Measurements from ENCODE around the gene ZNF556.
"Not testable (repeated sequence)": the region's sequence is repeated elsewhere in the genome, so short reads cannot be mapped to it uniquely, and the experiment has no call there.

The ZNF556 gene

DNA sequence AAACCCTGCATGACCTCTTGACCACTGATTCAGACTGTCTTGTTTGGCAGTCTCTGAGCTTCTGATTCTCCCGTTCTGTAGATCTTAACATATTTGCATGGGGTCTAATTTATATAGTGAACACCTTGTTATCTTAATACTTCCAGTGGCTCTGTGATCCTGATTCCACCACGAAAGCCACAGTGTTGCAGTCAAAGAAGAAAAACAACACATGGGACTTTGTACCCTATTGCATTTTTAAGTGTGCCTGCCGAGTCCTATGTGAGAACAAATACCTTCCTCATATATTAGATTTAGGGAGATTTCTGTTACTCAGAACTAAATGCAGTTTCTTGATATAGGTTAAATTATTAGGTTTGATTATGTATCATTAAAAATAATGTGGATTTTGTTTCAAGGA is 12.3 kb upstream of the ZNF556 start:
- DNase-seq, result no peak

DNA sequence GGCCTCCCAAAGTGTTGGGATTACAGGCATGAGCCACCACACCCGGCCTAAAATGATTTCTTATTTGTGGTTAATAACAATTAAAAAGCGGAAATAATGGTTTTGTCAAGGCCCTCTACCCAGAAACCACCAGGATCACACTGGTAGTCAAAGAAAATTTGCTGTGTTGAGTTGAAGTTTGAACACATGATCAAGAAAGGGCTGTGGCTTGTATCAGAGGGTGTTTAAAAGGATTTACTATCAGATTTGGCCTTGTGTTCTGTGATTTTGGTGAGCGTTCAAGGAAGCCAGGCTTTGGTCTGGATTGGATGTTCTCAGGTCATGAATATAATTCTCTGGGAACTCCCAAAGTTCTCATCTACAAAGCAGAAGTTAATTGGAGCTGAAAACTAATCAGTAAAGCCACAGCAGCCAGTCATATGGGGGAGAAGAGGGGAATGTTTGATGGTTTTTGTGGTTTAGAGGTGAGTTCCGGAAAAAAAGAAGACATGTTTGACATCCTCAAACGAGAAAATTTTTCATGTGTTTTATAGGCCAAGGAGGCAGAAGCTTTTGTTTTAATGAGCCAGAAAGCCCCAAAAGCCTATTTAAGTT is 10.6 kb upstream of the ZNF556 start:
- DNase-seq, result no peak

DNA sequence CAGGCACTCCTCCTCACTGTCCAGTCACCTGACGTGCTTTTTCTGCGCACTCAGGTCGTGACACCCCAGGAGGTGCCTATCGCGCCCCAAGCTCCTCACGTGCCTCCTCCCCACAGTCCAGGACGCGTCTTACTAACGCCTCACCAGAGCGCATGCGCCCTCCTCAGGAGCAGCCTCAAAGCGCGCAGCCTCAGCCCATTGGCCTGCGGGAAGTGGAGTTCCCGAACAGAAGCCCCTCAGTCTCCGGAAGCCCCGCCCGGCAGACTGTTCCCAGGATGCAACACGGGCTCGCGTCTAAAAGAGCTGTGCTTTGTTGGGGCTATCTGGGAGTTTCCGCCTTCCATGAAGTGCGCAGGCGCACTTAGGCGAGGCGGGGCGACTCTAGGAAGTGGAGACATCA is 8.3 kb upstream of the ZNF556 start:
- no peak for DNase-seq

DNA sequence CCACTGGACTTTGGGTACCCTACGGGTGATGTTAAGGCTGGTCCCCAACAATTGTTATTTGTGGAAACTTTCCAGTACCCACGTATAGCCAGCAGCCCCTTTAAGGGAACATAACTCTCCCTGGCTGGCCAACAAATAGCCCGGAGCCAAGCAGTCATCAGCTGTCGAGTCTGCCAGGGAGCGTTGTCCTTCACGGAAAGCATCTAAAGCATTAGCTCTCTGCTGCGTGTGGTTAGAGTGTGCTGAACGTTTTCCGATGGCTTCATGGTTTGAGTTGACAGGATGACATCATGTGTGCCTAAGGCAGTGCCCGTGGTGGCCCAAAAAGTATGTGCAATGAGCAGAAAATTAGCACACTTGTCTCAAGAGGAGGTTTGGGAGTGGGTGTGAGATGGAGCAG is 3.3 kb upstream of the ZNF556 start:
- no peak for DNase-seq

DNA sequence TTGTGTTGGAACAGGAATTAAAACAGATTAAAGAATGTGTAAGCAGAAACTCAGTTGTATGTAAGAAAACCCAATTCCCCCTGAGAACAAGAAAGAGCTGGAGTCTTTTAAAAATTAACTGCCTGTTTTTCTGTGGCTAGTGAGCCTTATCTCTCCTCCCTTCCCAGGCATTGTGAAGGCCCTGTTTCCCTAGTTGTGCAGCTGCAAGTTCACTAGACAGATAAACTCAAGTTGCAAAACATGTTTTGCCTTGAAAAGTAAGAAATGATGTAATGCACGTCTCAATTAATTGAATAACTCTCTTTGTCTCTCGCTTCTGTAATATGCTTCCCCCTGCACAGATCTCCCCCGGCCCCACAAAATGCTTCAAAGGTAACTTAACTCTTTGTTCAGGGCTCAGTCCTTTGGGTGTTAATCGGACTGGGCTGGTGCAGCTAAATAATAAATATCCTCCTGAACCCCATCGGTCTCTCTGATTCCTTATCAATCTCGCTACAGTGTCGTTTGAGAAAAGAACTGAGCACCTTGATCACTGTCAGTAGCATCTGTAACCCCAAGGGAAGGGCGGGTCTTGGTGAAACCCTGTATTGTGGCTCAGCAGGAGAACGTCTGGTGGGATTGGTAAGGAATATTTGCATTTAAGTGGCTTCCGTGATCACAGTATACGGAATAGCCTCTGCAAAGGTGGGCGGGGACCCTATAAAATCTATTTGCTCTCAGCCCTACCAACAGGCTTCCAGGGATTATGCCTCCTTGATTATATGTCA is 1.6 kb upstream of the ZNF556 start:
- DNase-seq, result no peak

DNA sequence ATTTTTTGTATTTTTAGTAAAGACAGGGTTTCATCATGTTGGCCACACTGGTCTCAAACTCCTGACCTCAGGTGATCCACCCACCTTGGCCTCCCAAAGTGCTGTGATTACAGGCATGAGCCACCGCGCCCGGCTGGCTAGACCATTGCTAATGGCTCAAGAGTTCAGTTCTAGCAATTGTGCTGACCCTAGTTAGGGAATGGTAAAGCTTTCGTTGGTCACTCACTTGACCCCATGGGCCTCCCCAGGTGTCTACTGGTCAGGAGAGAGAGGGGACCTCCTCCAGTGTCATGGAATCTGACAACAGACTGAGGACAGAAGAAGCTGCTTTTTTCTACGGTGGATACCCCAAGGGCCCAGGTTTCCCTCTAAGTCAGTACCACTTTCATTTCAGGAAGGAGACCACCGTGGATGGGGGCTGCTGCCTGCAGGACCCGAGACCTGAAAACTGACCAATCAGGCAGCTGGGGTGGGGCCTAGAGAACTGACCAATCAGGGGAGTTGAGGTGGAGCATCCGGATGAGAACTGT is 575 bp upstream of the ZNF556 start:
- DNase-seq, result no peak

DNA sequence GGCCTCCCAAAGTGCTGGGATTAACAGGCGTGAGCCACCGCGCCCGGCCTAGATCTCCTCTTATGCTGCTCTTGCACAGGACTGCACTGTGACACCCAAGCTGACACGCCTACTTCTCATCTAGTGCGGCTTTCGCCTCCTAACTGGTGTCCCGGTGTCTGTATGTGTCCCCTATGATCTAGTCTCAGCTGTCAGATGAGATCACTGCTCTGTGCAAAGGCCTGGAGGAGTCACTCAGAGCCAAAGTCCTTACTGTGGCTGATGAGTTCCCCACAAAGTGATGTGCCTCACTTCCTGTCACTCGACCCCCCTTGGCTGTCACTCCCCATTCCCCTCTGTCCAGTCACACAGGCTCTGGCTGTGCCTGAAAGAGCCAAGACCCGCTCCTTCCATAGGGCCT is 2.5 kb downstream of the ZNF556 start:
- DNase-seq, result no peak

DNA sequence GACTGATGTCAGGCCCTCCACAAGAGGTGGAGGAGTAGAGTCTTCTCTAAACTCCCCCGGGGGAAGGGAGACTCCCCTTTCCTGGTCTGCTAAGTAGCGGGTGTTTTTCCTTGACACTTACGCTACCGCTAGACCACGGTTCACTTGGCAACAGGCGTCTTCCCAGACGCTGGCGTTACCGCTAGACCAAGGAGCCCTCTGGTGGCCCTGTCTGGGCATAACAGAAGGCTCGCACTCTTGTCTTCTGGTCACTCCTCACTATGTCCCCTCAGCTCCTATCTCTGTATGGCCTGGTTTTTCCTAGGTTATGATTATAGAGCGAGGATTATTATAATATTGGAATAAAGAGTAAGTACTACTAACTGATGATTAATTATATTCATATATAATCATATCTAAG is 5.0 kb downstream of the ZNF556 start:
- DNase-seq, result peak in 1 of 2 donors; percentile 37

DNA sequence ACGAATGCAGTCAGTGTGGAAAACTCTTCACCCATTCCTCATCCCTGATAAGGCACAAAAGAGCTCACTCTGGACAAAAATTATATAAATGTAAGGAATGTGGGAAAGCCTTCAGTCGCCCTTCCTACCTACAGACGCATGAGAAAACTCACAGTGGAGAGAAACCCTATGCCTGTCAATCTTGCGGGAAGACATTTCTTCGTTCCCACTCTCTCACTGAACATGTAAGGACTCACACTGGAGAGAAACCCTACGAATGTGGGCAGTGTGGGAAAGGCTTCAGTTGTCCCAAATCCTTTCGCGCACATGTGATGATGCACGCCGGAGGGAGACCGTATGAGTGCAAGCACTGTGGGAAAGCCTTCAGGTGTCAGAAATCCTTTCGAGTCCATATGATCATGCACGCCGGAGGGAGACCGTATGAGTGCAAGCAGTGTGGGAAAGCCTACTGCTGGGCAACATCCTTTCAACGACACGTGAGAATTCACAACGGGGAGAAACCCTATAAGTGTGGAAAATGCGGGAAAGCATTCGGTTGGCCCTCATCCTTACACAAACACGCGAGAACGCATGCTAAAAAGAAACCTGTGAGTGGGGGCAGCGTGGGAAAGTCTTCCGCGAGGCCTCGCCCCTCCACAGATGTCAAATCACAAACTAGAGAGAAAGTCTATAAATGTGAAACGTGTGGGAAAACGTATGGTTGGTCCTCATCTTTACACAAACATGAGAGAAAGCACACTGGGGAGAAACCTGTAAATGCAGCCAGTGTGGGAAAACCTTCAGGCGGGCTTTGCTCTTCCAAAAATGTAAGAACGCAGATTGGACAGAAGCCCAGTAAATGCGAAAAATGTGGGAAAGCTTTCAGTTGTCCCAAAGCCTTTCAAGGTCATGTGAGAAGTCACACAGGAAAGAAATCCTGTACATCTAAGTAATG is 10.5 kb downstream of the ZNF556 start:
- no peak for DNase-seq

DNA sequence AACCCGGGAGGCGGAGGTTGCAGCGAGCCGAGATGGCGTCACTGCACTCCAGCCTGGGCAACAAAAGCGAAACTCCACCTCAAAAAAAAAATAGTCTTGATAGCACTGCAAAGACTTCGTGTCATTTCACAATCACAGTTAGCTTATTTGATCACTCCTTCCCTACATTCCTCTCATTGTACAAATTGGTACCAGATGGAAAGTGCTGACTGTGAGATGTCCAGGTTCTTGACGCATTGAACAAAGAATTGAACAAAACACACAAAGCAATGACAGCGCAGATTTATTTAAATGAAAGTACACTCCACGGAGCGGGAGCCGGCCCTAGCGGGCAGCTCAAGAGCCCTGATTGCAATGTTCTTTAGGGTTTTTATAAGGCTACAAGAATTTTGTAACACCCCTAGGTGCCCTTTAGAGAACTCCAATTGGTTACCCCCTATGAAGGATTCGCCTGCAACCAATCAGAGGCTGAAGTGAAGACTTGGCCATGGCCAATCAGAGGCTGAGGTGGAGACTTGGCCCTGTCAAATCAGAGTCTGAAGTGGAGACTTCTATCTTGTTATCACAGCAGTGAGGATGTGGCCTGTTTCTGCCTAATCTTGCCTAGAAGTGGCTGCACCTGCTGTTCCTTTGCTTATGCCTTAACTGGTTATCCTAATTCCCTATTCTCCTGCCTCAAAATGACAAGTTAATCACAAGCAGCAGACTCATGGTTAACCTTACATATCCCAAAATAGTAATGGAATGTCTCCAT is 16.7 kb downstream of the ZNF556 start:
- no peak for DNase-seq

DNA sequence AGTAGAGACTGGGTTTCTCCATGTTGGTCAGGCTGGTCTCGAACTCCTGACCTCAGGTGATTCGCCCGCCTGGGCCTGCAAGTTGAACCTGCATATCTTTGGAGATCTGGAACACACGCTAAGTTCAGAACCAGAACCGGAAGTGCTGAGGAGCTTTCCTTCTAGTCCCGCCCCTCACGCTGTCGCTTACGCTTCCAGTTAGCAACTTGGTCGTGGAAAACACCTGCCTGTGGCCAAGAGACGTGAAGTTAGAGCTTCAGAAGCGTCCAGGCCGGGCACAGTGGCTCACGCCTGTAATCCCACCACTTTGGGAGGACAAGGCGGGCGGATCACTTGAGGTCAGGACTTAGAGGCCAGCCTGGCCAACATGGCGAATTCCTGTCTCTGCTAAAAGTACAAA is 18.6 kb downstream of the ZNF556 start:
- no peak for DNase-seq

DNA sequence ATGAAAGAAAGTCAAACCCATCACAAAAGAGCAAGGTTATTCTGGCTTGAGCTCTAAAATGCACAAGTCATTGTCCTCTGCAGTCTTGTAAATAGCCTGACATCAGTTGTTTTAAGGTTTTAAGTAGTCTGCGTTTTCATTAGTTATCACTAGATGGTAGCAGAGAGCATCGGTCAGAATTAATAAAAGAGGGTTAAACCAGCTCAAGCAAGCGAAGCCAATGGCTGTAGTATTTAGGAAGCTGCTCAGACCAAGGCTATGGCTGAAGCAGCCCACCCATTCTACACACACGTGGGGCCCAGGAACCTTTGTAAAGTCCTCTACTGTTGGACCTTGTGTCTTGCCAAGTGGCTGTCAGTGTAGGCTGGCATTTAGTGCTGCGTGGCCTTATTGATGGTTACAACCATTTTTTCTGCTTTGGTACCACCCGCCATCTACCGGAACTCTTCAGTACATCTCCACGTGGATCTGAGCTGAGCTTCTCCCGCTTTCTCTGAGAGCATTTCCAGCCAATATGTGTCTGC is 20.3 kb downstream of the ZNF556 start:
- peak in 1 of 2 donors; percentile 8 for DNase-seq

DNA sequence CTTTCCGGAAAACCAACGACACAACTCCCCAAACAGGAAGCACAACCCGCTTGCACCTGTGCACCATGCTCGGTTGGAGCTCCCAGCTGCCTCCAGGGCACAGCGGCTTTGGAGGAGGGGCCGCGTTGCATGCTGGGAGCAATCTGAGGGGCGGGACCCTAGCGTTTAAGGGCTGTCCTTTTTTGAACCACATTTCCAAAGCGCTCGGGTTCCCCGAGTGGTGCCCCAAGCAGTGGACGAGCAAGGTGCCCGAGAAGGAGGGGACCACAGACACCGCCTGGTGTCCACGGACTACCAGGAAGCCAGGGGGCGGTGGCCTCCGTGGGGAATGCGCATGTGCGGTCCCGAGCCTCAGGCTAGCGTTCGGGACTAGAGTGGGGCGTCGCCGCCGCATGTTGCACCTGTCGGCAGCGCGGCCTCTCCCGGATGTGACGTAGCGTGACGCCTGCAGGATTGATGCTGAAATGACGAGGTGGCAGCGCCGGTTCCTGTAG is 21.6 kb downstream of the ZNF556 start:
- DNase-seq, result peak; percentile 55 to 69

DNA sequence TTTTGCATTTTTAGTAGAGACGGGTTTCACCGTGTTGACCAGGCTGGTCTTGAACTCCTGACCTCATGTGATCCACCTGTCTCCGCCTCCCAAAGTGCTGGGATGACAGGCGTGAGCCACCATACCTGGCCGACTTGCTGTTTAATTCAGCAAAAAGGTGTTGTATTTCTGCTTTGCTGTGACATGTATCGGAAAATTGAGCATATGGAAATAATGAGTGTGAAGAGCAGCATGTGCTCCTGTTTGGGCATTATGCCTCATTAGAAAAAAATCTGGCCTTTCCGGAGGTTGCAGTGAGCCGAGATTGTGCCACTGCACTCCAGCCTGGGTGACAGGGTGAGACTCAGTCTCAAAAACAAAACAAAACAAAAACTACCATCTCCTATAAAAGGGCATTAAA is 23.4 kb downstream of the ZNF556 start:
- not testable (repeated sequence) for DNase-seq

DNA sequence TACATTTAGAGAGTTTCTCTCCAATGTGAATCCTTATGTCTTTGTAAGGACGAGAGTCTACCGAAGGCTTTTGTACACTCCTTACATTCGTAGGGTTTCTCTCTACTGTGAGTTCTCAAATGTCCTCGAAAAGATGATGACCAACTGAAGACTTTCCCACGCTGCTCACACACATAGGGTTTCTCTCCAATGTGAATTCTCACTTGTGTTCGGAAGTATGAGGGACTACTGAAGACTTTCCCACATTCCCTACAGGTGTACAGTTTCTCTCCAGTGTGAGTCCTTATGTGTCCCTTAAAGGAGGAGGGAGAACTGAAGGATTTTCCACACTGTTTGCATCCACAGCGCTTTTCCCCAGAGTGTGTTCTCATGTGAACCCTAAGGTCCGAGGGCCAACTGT is 29.6 kb downstream of the ZNF556 start:
- no peak for DNase-seq

DNA sequence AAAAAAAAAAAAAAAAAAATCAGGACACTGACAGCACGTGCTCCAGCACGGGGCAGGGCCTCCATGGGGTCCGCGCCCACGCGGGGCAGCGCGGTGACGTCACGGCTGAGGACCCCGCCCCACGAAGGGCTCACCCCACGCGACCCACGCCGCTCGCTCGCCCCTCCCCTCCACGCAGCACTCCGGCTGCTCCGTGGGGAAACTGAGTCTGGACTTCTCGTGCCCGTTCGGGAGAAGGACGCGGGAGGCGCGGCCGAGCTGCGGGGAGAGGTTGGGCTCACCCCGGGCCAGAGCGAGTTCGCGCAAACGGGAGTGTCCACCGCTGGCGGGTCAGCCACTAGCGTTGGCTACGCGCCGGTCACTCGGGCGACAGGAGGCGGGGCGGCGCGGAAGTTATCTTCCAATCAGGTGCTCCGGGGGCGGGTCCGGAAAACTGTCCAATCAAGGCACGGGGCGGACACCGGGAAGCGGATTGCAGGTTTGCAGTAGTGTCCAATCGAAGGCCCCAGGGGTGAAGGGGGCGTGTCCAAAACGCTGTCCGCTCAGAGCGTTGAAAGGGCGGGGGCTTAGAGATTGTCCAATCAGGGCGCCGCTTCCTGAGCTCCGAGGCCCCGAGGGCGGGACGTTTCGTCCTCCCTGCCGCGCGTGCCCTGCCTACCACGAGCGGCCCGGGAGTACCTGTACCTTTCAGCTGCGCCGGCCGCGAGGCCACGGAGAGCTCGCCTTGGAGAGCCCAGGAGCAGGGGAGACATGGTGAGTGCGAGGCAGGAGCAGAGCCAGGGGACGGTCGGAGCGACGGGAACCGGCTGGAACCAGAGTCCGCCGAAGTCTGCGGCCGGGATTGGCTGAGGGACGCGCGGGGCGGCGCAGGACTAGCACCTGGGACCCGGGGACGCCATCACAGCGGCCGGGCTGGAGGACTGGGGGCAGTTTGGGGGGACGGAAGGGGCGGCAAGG is 33.4 kb downstream of the ZNF556 start, which contains the start of gene ZNF57:
TSS of gene ZNF57 (plus strand) at position 633 of the 957 bp plus-strand sequence. CDS start at position 751, 118 bp downstream.
- DNase-seq, result peak; percentile 99

DNA sequence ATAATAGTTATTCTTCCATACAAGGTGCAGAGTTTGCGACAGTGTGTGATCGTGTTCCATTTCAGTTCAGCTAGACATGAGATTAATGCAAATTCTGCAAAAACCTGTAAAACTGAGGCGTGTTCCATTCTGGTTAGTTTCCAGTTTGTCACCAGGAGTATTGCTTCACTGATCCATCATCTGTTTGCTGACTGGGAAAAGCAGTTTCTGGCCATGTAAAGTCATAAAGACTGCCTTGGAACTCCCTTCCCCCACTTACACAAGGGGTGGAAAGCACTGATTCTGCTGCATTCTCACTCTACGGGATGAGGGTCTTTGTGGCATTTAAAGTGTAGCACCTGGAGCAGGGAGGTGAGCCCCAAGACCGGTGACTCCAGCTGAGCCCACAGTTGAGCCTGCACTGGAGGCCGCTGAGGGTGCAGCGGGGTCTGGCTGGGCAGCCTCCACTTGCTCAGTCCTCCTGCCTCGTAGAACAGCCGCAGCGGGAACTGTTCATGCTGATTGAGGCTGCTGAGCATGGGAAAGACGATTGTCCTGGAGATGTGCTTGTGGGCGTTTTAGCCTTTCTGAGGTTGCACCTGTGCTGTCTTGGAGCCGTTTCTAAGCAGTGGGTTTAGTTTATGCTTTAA is 35.6 kb downstream of the ZNF556 start:
- DNase-seq, result no peak

DNA sequence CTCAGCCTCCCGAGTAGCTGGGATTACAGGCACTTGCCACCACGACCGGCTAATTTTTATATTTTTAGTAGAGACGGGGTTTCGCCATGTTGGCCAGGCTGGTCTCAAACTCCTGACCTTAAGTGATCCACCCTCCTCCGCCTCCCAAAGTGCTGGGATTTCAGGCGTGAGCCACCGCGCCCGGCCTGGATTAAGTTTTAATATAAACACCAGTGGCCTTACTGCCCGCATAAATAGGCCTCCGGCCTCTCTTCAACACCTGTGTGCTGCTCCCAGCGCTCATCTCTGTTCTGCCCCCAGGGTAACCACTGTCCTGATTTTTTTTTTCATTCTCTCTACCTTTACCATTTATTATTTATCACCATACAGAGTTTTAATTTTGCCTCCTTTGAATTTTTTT is 36.2 kb downstream of the ZNF556 start:
- not testable (repeated sequence) for DNase-seq

DNA sequence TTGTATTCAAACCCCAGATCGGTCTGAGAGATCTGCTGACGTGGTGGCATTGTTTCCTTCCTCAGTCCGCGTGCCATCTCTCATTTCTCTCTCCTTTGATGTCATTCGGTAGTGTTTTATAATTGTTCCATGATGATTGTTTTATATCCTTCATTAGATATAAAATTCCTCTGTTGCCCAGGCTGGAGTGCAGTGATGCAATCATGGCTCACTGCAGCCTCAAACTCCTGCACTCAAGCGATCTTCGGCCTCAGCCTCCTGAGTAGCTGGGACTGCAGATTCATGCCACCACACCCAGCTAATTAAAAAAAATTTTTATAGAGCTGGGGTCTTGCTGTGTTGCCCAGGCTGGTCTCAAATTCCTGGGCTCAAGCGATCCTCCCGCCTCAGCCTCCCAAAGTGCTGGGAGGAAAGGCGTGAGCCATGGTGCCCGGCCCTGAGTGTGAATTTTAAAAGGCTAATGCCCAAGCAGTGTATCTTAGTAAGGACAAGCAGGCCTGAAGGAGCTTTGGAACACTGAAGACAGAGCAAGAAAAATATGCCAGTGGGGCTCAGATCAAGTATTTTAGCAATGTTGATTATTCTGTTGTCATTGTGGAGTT is 38.9 kb downstream of the ZNF556 start:
- DNase-seq, result no peak

DNA sequence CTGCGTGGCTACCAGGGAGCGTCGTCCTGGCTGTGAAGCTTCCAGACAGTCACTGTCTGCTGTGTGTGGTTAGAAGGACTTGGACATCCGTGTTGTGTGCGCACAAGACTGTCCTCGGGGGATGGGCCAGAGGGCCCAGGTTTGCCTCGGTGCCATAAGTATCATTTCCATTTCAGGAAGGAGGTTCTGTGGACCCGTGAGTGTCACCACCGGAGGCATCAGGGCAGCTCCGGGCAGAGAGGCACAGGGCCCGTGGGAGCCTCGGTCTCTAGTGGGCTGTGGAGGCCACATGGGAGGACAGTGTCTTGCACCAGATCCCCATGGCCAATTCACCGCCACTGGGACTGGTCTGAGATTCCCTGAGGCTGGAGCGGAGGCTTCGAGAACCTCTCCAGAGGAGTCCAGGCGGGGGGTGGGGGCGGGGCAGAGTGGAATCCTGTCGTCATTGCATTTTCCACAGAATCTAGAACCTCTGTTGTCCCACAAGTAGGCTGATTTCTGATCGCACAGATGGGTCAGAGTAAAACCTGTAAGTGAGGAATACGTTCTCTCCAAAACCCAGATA is 39.6 kb downstream of the ZNF556 start:
- no peak for DNase-seq
